ENCODE measurements around the gene PPP1R14D. TPM values are rescaled to one million over a fixed set of nuclear protein-coding genes. Genes with fewer than 3 reads are reported as not detected.

PPP1R14D gene, protein sequence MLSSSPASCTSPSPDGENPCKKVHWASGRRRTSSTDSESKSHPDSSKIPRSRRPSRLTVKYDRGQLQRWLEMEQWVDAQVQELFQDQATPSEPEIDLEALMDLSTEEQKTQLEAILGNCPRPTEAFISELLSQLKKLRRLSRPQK
- not detected in 2 replicates for total RNA-seq

DNA sequence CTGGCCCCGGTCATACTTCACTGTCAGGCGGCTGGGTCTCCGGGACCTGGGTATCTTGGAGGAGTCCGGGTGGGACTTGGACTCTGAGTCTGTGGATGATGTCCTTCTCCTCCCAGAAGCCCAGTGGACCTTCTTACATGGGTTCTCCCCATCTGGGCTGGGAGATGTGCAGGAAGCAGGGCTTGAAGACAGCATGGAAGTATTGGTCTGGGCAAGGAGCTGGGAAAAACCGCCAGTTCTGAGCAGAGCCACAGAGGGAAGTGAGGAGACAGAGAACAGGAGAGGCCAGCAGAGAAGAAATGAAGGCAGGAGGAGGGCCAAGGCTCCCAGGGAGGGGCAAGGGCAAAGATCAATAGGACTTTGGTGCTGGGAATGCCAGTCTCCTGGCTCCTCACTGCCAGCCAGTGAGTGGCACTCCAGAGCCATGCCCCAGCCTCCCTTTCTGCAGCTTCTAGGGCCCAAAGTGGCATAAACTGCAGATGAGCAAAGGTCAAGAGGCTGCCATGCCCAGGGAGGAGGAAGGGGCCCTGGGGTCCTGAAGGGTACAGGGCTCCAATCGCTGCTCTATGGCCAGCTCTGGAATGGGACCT, at the start of gene PPP1R14D:
Gene PPP1R14D, minus strand, starts transcription at position 262 of the 590 bp plus-strand sequence. Its CDS starts 67 bp downstream, at position 195.

DNA sequence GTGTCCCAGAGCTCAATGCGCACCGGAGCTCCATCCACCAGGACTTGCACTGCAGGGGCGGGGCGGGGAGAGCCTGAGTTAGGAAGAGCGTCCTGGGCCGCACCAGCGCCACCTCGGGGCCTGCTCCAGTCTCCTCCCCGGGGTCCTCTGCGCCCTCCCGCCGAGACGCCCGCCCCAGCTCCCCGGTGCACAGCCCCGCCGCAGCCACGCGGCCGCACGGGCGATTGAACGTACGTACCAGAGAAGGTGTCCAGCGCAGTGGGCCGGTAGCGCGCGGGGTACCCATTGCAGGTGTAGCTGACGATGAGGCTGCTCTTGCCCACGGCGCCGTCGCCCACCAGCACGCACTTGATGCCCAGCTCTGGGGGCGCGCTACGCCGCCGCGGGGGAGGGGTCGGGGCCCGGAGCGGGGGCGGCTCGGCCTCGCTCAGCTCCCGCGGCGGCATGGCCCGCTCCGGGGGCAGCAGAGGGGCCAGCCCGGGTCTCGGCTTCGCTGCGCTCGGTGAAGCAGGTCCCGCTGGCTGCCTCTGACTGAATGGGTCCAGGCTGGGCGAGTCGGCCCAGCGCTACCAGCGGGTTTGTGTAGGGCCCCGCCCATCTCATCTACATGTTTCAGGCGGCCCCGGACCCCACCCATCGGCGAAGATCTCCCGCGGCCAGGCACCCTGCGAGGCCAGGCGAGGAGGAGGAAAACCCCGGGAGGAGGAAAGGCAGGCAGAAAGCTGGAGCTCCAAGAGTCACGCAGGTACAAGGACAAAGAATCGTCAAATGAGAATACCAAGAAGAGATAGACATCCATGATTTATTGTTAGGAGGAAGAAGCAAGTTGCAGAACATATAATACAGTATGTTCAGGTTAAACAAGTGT, 45.4 kb upstream of the PPP1R14D start, which contains the start of gene RHOV:
Gene RHOV, minus strand, starts transcription at position 541 of the 868 bp plus-strand sequence. Its CDS starts 95 bp downstream, at position 446.

DNA sequence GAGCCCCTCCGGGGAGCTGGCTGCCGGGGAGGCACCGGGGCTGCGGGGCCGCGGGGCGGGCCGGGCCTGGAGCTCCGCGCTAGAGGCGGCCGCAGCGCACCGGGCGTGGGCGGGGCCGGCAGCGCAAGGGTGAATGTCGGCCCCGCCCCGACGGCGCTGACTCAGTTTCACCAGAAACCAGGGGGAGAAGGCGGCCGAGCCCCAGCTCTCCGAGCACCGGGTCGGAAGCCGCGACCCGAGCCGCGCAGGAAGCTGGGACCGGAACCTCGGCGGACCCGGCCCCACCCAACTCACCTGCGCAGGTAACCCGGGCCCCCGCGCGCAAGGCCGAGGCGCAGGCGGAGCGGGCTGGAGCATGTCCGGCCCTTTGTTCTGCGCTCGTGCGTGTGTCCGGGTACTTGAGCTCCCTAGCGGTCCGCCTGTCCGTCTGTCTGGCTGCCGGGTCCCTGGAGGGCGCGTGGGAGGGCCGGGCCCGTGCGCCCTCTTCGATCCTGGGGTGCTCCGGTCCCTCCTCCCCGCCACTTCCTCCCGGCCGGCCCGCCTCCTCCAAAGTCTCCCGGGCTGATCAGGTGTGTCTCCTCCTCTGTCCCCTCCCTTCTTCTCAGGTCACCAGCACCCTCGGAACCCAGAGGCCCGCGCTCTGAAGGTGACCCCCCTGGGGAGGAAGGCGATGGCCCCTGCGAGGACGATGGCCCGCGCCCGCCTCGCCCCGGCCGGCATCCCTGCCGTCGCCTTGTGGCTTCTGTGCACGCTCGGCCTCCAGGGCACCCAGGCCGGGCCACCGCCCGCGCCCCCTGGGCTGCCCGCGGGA, 15.6 kb upstream of the PPP1R14D start, which contains the start of gene SPINT1:
Gene SPINT1, plus strand, starts transcription at position 164 of the 811 bp plus-strand sequence. Its CDS starts 507 bp downstream, at position 671.

DNA sequence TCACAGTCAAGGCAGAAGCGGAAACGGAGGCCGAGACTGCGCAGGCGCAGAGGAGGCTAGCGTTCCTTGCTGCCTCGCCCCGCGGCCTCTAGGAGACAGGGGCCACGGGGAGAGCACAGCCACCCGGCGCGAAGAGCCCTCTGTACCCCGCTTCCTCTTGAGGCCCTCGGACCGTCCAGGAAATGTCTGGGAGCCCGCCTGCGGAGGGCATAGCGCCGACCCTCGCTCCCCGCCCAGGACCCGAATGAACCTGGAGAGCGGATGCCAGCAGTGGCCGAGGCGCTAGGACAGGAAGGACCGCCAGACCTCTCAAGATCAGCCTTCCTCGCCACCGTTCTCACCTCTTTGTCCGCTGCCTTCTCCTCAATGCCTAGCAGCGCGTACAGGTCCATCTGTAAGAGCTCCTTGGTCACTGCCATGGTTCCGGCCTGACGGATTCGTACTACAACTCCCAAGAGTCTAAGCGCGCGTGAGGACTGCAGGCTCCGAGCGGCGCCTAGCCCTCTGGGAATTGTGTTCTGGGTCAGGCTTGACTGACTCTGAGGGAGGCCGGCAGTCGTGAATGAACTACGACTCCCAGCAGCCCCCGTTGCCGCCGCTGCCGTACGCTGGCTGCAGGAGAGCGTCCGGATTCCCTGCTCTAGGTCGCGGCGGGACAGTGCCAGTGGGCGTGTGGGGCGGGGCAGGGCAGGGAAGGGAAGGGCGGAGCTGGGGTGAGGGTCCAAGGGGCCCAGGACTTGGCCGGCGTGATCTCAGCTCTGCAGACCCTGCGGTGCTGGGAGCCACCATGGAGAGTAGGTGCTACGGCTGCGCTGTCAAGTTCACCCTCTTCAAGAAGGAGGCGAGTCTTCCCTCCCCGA, 21.2 kb downstream of the PPP1R14D start, which contains the start of the genes DNAJC17 and ZFYVE19:
Gene DNAJC17, minus strand, starts transcription at position 446 of the 860 bp plus-strand sequence. Its CDS starts 27 bp downstream, at position 419.
Gene ZFYVE19, plus strand, starts transcription at position 62 of the 860 bp plus-strand sequence. Its CDS starts 501 bp downstream, at position 563.

DNA sequence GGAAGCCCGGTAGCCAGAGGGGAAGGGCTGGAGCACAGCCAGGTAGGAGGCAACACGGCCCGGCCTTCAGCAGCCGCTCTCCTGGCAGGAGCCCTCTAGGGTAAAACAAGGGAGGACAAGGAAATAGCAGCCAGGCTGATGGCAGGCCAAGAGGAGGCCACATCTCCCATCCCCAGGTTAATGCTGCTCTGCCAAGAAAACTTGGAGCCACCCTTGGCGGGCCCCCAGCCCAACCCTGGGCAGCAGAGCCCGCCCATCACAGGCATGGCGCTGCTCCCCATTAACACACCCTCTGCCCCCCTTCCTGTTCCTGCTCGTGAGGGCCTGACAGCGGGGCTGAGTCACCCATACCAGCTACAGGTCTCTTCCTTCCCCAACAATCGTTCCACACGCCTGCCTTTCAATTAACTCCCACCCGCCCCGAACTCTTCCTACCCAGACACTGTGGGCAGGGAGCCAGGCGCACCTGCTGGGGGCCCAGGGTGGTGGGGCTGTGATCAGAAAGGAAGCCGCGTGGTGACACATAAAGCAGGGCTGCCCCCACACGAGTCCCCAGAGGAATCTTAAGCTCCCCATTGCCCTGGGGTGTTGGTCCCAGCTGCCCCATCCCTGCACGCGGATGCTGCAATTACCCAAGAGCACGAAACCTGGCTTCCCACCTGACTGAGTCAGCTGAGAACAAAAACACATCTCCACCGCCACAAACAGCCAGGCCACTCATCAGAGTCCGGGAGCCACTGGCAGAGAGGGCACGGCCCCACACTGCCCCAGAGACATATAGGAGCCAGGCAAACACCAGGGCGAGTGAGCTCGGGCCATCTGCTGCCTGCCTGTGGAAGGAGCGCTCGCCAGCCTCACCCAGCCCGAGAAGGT, 59.0 kb downstream of the PPP1R14D start, which contains the start of gene C15orf62:
Gene C15orf62, plus strand, starts transcription at position 707 of the 873 bp plus-strand sequence. CDS start 516 bp downstream, outside the sequence.

Other genes starting within 250 kb of the PPP1R14D start
- gene KNL1, start 234.5 kb downstream of the PPP1R14D start, total RNA-seq: 17.3 and 38.5 TPM in 2 replicates
- 5.5 and 6.3 TPM in 2 replicates for gene RAD51, start 133.5 kb downstream of the PPP1R14D start, total RNA-seq
- 21.1 and 23.4 TPM in 2 replicates for gene RMDN3, start 73.5 kb downstream of the PPP1R14D start, total RNA-seq
- 3.5 and 23.4 TPM in 2 replicates for gene GCHFR, start 64.6 kb downstream of the PPP1R14D start, total RNA-seq
- gene C15orf62, start 58.7 kb downstream of the PPP1R14D start, total RNA-seq: under 0.01 and 0.18 TPM in 2 replicates
- gene ZFYVE19, start 21.6 kb downstream of the PPP1R14D start, total RNA-seq: 33.0 and 49.9 TPM in 2 replicates
- gene DNAJC17, start 21.2 kb downstream of the PPP1R14D start, total RNA-seq: 28.0 and 65.2 TPM in 2 replicates
- 8.4 and 9.0 TPM in 2 replicates for gene SPINT1, start 15.3 kb upstream of the PPP1R14D start, total RNA-seq
- not detected in 2 replicates for gene RHOV, start 45.5 kb upstream of the PPP1R14D start, total RNA-seq
- 32.1 and 32.9 TPM in 2 replicates for gene VPS18, start 65.7 kb upstream of the PPP1R14D start, total RNA-seq
- under 0.01 and 0.58 TPM in 2 replicates for gene DLL4, start 100.6 kb upstream of the PPP1R14D start, total RNA-seq
- 42.7 and 71.1 TPM in 2 replicates for gene CHAC1, start 124.8 kb upstream of the PPP1R14D start, total RNA-seq

All from myometrial cell (primary cell).